Hippocampal formation (tissue), 2 donors: ENCODE measurements around the gene RUNX3.

Experiments
- DNase-seq, 2 donors: peaks; one replicate each; lab custom pipeline; 2025; lab: John Stamatoyannopoulos, UW

Gene RUNX3

GRCh38 chr1:24862775-24863483, 67.1 kb downstream of the RUNX3 start:
- no peak for DNase-seq

- no peak for DNase-seq
Measured at GRCh38 chr1:24861821-24862727, 68.0 kb downstream of the RUNX3 start.

- no peak for DNase-seq
Measured at GRCh38 chr1:24860841-24861240, 69.2 kb downstream of the RUNX3 start.

- DNase-seq, result no peak
Measured at GRCh38 chr1:24859063-24860010, 70.7 kb downstream of the RUNX3 start.

GRCh38 chr1:24858277-24858676, 71.8 kb downstream of the RUNX3 start:
- DNase-seq, result no peak

GRCh38 chr1:24857507-24858133, 72.5 kb downstream of the RUNX3 start:
- DNase-seq, result no peak

- DNase-seq, result no peak
Measured at GRCh38 chr1:24856787-24857506, 73.1 kb downstream of the RUNX3 start.

GRCh38 chr1:24855474-24855873, 74.6 kb downstream of the RUNX3 start:
- no peak for DNase-seq

- DNase-seq, result no peak
Measured at GRCh38 chr1:24853649-24854048, 76.4 kb downstream of the RUNX3 start.

GRCh38 chr1:24850328-24850920, 79.7 kb downstream of the RUNX3 start:
- no peak for DNase-seq

- DNase-seq, result no peak
Measured at GRCh38 chr1:24849672-24850295, 80.3 kb downstream of the RUNX3 start.
